AG09309 (cell line): ENCODE data around the gene ZFPL1.

Experiments
- DNase-seq: peaks from one replicate; pipeline ENCODE4 v3.0.0-alpha.2; 2010; ENCODE audit warnings: low read depth
- H3K4me3 ChIP-seq: 2 replicates; pipeline ENCODE4 v1.5.1; 2011; ENCODE audit warnings: mild to moderate bottlenecking, low read depth, low read length, moderate library complexity; ENCODE audit not compliant: control insufficient read depth
- TF ChIP-seq, protein P1 (sequence below): IDR thresholded peaks from 2 replicates; pipeline ENCODE4 v1.5.1; 2011; ENCODE audit warnings: mild to moderate bottlenecking, low read depth, low read length, inconsistent platforms; ENCODE audit not compliant: insufficient read depth, control insufficient read depth; ENCODE audit errors: missing control alignments

The ZFPL1 gene

DNA sequence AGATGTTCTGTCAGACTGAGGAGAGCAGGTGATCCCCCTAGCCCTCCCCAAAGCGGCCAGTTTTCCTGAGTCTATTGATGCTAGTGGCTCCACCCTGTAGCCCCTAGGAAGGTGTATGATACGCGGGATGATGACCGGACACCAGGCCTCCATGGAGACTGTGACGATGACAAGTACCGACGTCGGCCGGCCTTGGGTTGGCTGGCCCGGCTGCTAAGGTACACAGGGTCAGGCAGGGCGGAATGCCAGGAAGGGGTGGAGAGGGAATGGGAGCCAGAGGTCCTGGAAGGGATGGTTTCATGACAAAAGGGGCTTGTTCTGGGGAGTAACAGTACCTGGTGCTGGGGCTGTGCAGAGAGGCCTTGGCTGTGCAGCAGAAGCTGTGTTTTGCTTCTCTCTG, 3.2 kb downstream of the ZFPL1 start:
- H3K4me3 ChIP-seq = no peak overlapping the region
- no peak for DNase-seq
- TF ChIP-seq, protein P1, sequence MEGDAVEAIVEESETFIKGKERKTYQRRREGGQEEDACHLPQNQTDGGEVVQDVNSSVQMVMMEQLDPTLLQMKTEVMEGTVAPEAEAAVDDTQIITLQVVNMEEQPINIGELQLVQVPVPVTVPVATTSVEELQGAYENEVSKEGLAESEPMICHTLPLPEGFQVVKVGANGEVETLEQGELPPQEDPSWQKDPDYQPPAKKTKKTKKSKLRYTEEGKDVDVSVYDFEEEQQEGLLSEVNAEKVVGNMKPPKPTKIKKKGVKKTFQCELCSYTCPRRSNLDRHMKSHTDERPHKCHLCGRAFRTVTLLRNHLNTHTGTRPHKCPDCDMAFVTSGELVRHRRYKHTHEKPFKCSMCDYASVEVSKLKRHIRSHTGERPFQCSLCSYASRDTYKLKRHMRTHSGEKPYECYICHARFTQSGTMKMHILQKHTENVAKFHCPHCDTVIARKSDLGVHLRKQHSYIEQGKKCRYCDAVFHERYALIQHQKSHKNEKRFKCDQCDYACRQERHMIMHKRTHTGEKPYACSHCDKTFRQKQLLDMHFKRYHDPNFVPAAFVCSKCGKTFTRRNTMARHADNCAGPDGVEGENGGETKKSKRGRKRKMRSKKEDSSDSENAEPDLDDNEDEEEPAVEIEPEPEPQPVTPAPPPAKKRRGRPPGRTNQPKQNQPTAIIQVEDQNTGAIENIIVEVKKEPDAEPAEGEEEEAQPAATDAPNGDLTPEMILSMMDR = no peak

DNA sequence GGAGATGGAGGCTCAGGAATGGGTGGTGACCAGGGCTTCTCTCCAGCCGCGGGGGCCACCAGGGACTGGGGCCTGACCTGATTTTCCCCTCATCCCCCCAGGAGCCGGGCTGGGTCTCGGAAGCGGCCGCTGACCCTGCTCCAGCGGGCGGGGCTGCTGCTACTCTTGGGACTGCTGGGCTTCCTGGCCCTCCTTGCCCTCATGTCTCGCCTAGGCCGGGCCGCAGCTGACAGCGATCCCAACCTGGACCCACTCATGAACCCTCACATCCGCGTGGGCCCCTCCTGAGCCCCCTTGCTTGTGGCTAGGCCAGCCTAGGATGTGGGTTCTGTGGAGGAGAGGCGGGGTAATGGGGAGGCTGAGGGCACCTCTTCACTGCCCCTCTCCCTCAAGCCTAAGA, 3.8 kb downstream of the ZFPL1 start:
- TF ChIP-seq, protein P1 = no peak
- DNase-seq = no peak
- no peak overlapping the region for H3K4me3 ChIP-seq

DNA sequence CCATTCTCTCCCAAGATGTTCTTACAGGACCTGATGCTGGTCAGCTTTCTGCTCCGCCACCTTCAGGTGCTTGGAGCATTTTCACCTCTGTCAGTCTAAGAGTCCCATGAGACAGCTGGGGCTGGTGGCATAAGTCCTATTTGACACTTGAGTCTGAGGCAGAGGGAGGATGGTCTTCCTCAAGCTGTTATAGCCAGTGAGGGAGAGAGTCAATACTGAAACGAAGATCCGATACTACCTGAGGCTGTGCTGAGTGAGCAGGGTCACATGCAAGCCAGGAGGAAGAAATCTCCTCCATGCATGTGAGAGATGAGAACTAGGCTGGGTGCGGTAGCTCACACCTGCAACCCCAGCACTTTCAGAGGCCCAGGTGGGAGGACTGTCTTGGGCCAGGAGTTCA, 5.6 kb downstream of the ZFPL1 start:
- no peak overlapping the region for H3K4me3 ChIP-seq
- TF ChIP-seq, protein P1 = no peak
- no peak for DNase-seq

DNA sequence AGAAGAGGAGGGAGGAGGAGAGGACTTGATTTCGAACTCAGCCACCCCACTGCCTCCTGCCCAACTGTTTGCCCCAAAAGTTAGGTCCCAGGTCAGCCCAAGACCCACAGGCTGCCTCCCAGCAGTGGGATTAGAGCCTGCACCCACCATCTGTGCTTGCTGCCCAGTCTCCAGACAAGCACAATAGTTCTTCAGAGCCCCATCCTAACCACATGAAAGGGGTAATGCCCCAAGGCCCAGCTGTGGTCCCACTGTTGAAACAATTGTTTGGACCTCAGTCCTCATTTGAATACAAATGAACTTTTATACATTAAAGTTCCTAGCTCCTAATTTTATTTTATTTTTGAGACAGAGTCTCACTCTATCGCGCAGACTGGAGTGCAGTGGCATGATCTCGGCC, 6.6 kb downstream of the ZFPL1 start:
- DNase-seq = no peak
- H3K4me3 ChIP-seq = no peak overlapping the region
- TF ChIP-seq, protein P1 = no peak

DNA sequence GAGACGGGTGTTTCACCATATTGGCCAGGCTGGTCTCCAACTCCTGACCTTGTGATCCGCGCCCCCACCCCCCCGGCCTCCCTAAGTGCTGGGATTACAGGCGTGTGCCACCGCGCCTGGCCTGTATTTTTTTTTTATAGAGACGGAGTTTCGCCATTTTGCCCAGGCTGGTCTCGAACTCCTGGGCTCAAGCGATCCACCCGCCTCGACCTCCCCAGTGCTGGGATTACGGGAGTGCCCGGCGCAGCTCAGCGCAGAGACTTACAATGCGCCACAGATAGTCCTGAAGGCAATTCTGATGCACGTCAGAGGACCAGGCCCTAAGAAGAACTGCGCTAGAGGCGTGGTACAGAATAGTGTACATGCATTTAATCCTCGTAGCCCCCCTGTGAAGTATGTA, 11.4 kb downstream of the ZFPL1 start:
- peak overlapping the region; percentile 77 for H3K4me3 ChIP-seq

DNA sequence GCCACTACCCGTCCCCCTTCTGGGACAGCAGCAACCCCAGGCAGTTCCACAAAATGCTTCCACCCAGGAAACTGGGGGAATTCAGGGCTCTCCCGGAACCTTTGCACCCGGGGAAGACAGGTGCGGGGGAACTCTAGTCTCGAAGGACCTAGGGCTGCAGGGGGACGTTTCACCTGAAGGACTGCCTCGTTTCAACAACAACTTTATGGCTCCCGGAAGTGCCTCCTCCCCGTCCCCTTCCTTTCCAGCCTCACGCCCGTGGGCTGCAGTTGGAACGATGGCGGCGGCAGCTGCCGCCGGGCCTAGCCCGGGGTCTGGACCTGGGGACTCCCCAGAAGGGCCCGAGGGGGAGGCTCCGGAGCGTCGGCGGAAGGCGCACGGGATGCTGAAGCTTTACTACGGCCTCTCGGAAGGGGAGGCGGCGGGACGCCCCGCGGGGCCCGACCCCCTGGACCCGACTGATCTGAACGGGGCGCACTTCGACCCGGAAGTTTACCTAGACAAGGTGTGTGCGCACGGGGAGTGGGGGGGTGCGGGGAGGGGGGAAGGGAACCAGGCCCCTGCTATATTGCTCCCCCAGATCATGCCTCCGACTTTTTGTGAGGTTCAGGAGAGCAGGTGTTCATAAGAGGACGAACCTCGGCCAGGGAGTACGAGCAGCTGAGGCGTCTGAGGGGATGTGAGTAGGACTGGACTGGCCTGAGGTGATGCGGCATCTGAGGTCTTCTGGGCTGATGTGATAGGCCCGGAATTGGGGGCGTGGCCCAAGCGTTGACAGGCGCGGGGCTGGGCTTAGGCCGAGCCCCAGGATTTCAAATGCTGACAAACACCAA, 12.2 kb downstream of the ZFPL1 start, which contains the start of gene VPS51:
Gene VPS51, plus strand, starts transcription at position 241 of the 833 bp plus-strand sequence. Its CDS starts 37 bp downstream, at position 278.
- H3K4me3 ChIP-seq = peak within 1 kb of the TSS; percentile 77
- DNase-seq = peak; percentile 73
- TF ChIP-seq, protein P1 = no peak

More for the DNA sequence above, 11.4 kb downstream of the ZFPL1 start:
- TF ChIP-seq, protein P1 = no peak
- DNase-seq = no peak
